ENCODE results near the gene HLF. TPM values are rescaled to one million over a fixed set of nuclear protein-coding genes. Genes with fewer than 3 reads are reported as not detected.

The HLF gene
- total RNA-seq, 2 experiments from 2014 or later, result 0.79 to 0.86 TPM

GRCh38 chr17:55259684-55260111 is 5.1 kb upstream of the HLF start:
- intact Hi-C loops (cut with micrococcal nuclease), result no loop called here
- CTCF ChIA-PET, result interaction anchor here (0.6 kb wide), 1 partner anchor 629 kb away, joined by 3 read pairs; no protein-coding TSS in a partner anchor
- Mint-ChIP-seq H3K27me3 (ENCODE audit: low read depth) (peaks cover 63% of the 10 kb centered on the region), H3K27ac (no peak overlapping the region), H3K4me3 (no peak overlapping the region), H3K36me3 (ENCODE audit: low read depth) (no peaks in the 10 kb centered on the region), H3K4me1 (ENCODE audit: low read depth) (peaks cover 13% of the 10 kb centered on the region), H3K9me3 (no peaks in the 10 kb centered on the region)
- DNase-seq, result no peak

DNA sequence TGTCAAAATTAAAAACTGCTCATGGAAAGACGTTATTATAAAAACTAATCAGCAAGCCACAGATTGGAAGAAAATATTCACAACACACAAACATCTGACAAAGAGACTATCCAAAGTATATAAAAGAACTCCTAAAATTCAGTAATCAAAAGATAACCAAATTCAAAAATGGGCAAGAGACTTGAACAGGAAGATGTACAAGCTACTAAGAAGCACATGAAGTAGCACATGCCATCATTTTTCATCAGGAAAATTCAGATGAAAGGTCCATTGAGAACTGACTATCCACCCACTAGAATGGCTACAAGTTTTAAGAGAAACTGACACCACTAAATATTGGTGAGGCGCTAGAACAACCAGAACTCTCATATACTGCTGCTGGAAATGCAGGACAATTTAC is 3.4 kb upstream of the HLF start:
- Mint-ChIP-seq H3K4me1 (ENCODE audit: low read depth) (peaks cover 13% of the 10 kb centered on the region), H3K27me3 (ENCODE audit: low read depth) (peaks cover 67% of the 10 kb centered on the region), H3K4me3 (no peak overlapping the region), H3K27ac (no peak overlapping the region), H3K36me3 (ENCODE audit: low read depth) (no peaks in the 10 kb centered on the region), H3K9me3 (no peaks in the 10 kb centered on the region)
- intact Hi-C loops (cut with micrococcal nuclease), result no loop called here
- DNase-seq, result no peak
- CTCF ChIA-PET, result no interaction called here

DNA sequence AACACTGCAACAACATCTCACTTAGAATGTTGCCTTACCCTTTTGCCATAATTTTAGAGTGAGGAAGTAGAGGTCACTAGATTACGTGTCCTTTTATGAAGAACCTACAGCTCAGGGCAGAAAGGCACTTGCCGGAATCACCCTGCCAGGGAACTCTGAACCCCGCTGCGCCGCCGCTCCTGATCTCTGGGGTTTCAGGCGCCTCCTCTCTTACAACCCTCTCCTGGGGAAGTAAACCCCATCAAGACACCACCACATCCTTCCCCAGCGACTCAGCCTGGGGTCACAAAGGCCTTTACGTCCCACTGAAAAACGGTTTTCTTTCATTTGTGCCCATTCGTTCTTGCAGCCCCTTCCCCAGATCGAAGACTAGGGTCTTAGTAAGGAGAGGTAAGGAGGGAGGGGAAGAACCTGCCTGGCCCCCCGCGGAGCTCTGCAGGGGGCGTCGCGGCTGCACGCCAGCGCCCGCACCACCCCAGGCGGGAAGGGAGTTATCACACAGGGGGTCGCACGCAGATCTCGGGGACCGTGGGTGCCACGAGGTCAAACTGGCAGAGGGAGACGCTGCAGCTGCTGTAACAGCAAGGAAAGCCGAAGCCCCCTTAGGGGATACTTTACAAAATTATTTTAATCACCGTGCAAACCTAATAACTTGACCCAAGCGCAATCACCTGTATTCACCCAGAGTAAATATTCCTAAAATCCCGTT is 1.0 kb upstream of the HLF start:
- H3K4me1 Mint-ChIP-seq (ENCODE audit: low read depth), result peaks cover 13% of the 10 kb centered on the region
- no peaks in the 10 kb centered on the region for H3K36me3 Mint-ChIP-seq (ENCODE audit: low read depth)
- H3K27me3 Mint-ChIP-seq (ENCODE audit: low read depth), result peaks cover 78% of the 10 kb centered on the region
- no peak for DNase-seq
- CTCF ChIA-PET, result interaction anchor here (0.6 to 1.0 kb wide), 2 partner anchors 251 to 307 kb away, joined by 3 to 4 read pairs; no protein-coding TSS in a partner anchor
- H3K27ac Mint-ChIP-seq, result no peak overlapping the region
- no peaks in the 10 kb centered on the region for H3K9me3 Mint-ChIP-seq
- intact Hi-C loops (cut with micrococcal nuclease), result loop anchor here (1.0 to 2.0 kb wide), 3 partner anchors 25 to 295 kb away; partner anchors contain the start of genes COX11, MMD and STXBP4
- peak overlapping the region; percentile 48 for H3K4me3 Mint-ChIP-seq

DNA sequence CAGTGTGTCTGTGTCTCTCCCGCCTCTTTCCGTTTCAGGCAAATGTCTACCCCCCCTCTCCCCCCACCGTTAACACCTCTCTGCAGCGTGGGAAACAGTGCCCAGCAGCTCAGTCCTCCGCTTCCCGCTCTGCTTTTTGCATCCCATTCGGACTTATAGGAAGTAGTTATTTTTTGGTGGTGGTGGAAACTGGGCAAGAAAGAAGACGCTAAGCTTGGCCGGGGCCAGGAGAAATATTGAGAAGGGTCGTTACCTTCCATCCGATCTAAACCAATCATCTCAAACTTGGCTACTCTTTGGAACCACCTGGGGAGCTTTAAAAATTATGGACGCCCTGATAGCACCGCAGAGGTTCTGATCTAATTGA is 499 bp upstream of the HLF start:
- Mint-ChIP-seq H3K4me1 (ENCODE audit: low read depth) (peaks cover 13% of the 10 kb centered on the region), H3K27me3 (ENCODE audit: low read depth) (peaks cover 77% of the 10 kb centered on the region), H3K9me3 (no peaks in the 10 kb centered on the region), H3K4me3 (peak overlapping the region; percentile 48), H3K36me3 (ENCODE audit: low read depth) (no peaks in the 10 kb centered on the region), H3K27ac (no peak overlapping the region)
- no peak for DNase-seq
- CTCF ChIA-PET, result interaction anchor here (0.6 to 1.0 kb wide), 2 partner anchors 250 to 307 kb away, joined by 3 to 4 read pairs; no protein-coding TSS in a partner anchor
- intact Hi-C loops (cut with micrococcal nuclease), result loop anchor here (1.0 to 2.0 kb wide), 3 partner anchors 26 to 295 kb away; partner anchors contain the start of genes COX11, MMD and STXBP4

DNA sequence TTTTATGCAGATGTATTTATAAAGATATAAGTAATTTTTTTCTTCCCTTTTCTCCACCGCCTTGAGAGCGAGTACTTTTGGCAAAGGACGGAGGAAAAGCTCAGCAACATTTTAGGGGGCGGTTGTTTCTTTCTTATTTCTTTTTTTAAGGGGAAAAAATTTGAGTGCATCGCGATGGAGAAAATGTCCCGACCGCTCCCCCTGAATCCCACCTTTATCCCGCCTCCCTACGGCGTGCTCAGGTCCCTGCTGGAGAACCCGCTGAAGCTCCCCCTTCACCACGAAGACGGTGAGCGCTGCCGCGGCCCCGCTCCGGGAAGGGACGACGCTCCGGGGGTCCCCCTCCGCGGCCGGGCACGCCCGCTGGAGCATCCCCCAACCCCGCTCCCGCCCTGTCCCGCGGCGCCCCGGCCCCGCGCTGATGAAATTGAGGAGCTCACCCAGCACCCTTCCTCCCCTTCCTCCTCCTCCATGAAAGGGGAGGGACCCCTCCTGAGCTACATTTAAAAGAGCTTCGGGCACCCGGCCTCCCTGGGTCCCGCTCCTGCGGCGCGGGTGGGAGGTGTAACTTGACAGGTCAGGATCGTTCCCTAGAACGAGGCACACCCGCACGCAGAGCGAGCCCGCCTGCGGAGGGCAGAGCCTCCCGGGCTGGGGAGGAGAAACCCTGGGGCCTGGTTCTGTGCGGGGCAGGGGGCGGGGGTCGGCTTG is 706 bp downstream of the HLF start:
- H3K27ac Mint-ChIP-seq, result no peak overlapping the region
- CTCF ChIA-PET, result interaction anchor here (1.3 kb wide), 1 partner anchor 28 kb away, joined by 3 read pairs; no protein-coding TSS in a partner anchor
- peaks cover 13% of the 10 kb centered on the region for H3K4me1 Mint-ChIP-seq (ENCODE audit: low read depth)
- peaks cover 78% of the 10 kb centered on the region for H3K27me3 Mint-ChIP-seq (ENCODE audit: low read depth)
- peak; percentile 12 for DNase-seq
- H3K36me3 Mint-ChIP-seq (ENCODE audit: low read depth), result peaks cover 3% of the 10 kb centered on the region
- H3K9me3 Mint-ChIP-seq, result no peaks in the 10 kb centered on the region
- intact Hi-C loops (cut with micrococcal nuclease), result loop anchor here (2.0 kb wide), 2 partner anchors 155 to 297 kb away; partner anchors contain the start of genes COX11, MMD and STXBP4
- peak overlapping the region; percentile 40 for H3K4me3 Mint-ChIP-seq

- peak overlapping the region; percentile 40 for H3K4me3 Mint-ChIP-seq
- intact Hi-C loops (cut with micrococcal nuclease), result no loop called here
- no peak for DNase-seq
- H3K27me3 Mint-ChIP-seq (ENCODE audit: low read depth), result peaks cover 75% of the 10 kb centered on the region
- no peaks in the 10 kb centered on the region for H3K9me3 Mint-ChIP-seq
- H3K4me1 Mint-ChIP-seq (ENCODE audit: low read depth), result peaks cover 13% of the 10 kb centered on the region
- CTCF ChIA-PET, result interaction anchor here (1.1 to 1.3 kb wide), 2 partner anchors 28 to 82 kb away, joined by 3 read pairs; no protein-coding TSS in a partner anchor
- H3K27ac Mint-ChIP-seq, result no peak overlapping the region
- H3K36me3 Mint-ChIP-seq (ENCODE audit: low read depth), result peaks cover 3% of the 10 kb centered on the region
Measured at GRCh38 chr17:55266051-55266957, 1.5 kb downstream of the HLF start.

- no peak overlapping the region for H3K27ac Mint-ChIP-seq
- peaks cover 72% of the 10 kb centered on the region for H3K27me3 Mint-ChIP-seq (ENCODE audit: low read depth)
- intact Hi-C loops (cut with micrococcal nuclease), result no loop called here
- H3K4me1 Mint-ChIP-seq (ENCODE audit: low read depth), result peaks cover 13% of the 10 kb centered on the region
- no peak overlapping the region for H3K4me3 Mint-ChIP-seq
- DNase-seq, result no peak
- CTCF ChIA-PET, result interaction anchor here (1.1 kb wide), 1 partner anchor 81 kb away, joined by 3 read pairs; no protein-coding TSS in a partner anchor
- H3K36me3 Mint-ChIP-seq (ENCODE audit: low read depth), result peaks cover 3% of the 10 kb centered on the region
- no peaks in the 10 kb centered on the region for H3K9me3 Mint-ChIP-seq
Measured at GRCh38 chr17:55266958-55267688, 2.4 kb downstream of the HLF start.

DNA sequence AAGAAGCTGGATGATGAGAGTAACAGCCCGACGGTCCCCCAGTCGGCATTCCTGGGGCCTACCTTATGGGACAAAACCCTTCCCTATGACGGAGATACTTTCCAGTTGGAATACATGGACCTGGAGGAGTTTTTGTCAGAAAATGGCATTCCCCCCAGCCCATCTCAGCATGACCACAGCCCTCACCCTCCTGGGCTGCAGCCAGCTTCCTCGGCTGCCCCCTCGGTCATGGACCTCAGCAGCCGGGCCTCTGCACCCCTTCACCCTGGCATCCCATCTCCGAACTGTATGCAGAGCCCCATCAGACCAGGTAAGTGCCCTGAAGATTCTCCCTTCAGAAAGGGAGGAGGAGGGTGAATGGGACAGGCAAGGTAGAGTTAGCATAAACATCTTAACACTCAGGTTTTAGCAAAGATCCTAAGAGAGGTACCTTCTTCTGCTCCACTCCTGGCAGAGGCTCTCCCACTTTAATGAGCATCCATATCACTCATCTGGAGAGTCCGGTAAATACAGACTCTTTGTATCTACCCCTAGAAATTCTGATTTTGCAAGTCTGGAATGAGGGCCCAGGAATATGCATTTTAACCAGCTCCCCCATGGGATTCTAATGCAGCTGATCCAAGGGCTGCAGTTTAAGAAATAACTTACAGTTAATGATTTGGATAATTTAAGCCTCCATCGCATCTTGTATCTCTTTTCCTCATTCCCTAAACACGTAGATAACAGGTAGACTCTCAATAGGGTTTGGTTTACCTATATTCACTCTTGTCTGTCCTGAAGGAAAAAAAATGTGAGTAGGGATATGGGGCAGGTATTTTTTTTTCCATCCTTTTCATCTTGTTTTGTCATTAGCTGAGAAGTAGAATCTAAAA is 3.3 kb downstream of the HLF start:
- no peak overlapping the region for H3K4me3 Mint-ChIP-seq
- intact Hi-C loops (cut with micrococcal nuclease), result no loop called here
- H3K9me3 Mint-ChIP-seq, result no peaks in the 10 kb centered on the region
- peaks cover 3% of the 10 kb centered on the region for H3K36me3 Mint-ChIP-seq (ENCODE audit: low read depth)
- CTCF ChIA-PET, result no interaction called here
- H3K27me3 Mint-ChIP-seq (ENCODE audit: low read depth), result peaks cover 74% of the 10 kb centered on the region
- H3K4me1 Mint-ChIP-seq (ENCODE audit: low read depth), result peaks cover 13% of the 10 kb centered on the region
- DNase-seq, result no peak
- H3K27ac Mint-ChIP-seq, result no peak overlapping the region

- CTCF ChIA-PET, result no interaction called here
- H3K9me3 Mint-ChIP-seq, result no peaks in the 10 kb centered on the region
- H3K4me1 Mint-ChIP-seq (ENCODE audit: low read depth), result peaks cover 8% of the 10 kb centered on the region
- H3K36me3 Mint-ChIP-seq (ENCODE audit: low read depth), result peaks cover 3% of the 10 kb centered on the region
- H3K4me3 Mint-ChIP-seq, result no peak overlapping the region
- H3K27ac Mint-ChIP-seq, result no peak overlapping the region
- peaks cover 72% of the 10 kb centered on the region for H3K27me3 Mint-ChIP-seq (ENCODE audit: low read depth)
- no peak for DNase-seq
- intact Hi-C loops (cut with micrococcal nuclease), result no loop called here
Measured at GRCh38 chr17:55268649-55269480, 4.1 kb downstream of the HLF start.

GRCh38 chr17:55269894-55270293 is 5.1 kb downstream of the HLF start:
- Mint-ChIP-seq H3K27me3 (ENCODE audit: low read depth) (peaks cover 66% of the 10 kb centered on the region), H3K9me3 (no peaks in the 10 kb centered on the region), H3K4me1 (ENCODE audit: low read depth) (no peaks in the 10 kb centered on the region), H3K27ac (no peak overlapping the region), H3K36me3 (ENCODE audit: low read depth) (peaks cover 3% of the 10 kb centered on the region), H3K4me3 (no peak overlapping the region)
- DNase-seq, result no peak
- CTCF ChIA-PET, result no interaction called here
- intact Hi-C loops (cut with micrococcal nuclease), result no loop called here

Data from activated naive CD4-positive, alpha-beta T cell treated with anti-CD3 and anti-CD28 coated beads for 36 hours (primary cell).